Measurements from ENCODE around the gene CMC1.

The CMC1 gene

GRCh38 chr3:28215407-28215806 is 26.0 kb upstream of the CMC1 start:
- DNase-seq = no peak
- Histone ChIP-seq H3K4me1 (ENCODE audit: control insufficient read depth, insufficient read depth, low read length, poor library complexity, severe bottlenecking) (peaks cover 4% of the 10 kb centered on the region), H3K4me3 (ENCODE audit: insufficient read depth, low read depth, low read length, poor library complexity, severe bottlenecking) (no peak overlapping the region), H3K9me3 (ENCODE audit: control insufficient read depth, low read length) (no peaks in the 10 kb centered on the region), H3K27me3 (replicated peaks; ENCODE audit: control insufficient read depth, insufficient read depth, low read length, poor library complexity, severe bottlenecking) (no peaks in the 10 kb centered on the region), H3K27ac (ENCODE audit: insufficient read depth, low read length, poor library complexity, severe bottlenecking) (no peak overlapping the region), H3K36me3 (ENCODE audit: control insufficient read depth, insufficient read depth, low read length) (no peaks in the 10 kb centered on the region)

GRCh38 chr3:28218071-28218916 is 23.1 kb upstream of the CMC1 start:
- no peaks in the 10 kb centered on the region for H3K36me3 ChIP-seq (ENCODE audit: control insufficient read depth, insufficient read depth, low read length)
- H3K9me3 ChIP-seq (ENCODE audit: control insufficient read depth, low read length) = no peaks in the 10 kb centered on the region
- H3K4me3 ChIP-seq (ENCODE audit: insufficient read depth, low read depth, low read length, poor library complexity, severe bottlenecking) = no peak overlapping the region
- H3K27ac ChIP-seq (ENCODE audit: insufficient read depth, low read length, poor library complexity, severe bottlenecking) = no peak overlapping the region
- DNase-seq = no peak
- H3K4me1 ChIP-seq (ENCODE audit: control insufficient read depth, insufficient read depth, low read length, poor library complexity, severe bottlenecking) = no peaks in the 10 kb centered on the region
- H3K27me3 ChIP-seq (replicated peaks; ENCODE audit: control insufficient read depth, insufficient read depth, low read length, poor library complexity, severe bottlenecking) = no peaks in the 10 kb centered on the region

- H3K36me3 ChIP-seq (ENCODE audit: control insufficient read depth, insufficient read depth, low read length) = no peaks in the 10 kb centered on the region
- no peaks in the 10 kb centered on the region for H3K9me3 ChIP-seq (ENCODE audit: control insufficient read depth, low read length)
- no peaks in the 10 kb centered on the region for H3K4me1 ChIP-seq (ENCODE audit: control insufficient read depth, insufficient read depth, low read length, poor library complexity, severe bottlenecking)
- no peak overlapping the region for H3K27ac ChIP-seq (ENCODE audit: insufficient read depth, low read length, poor library complexity, severe bottlenecking)
- no peaks in the 10 kb centered on the region for H3K27me3 ChIP-seq (replicated peaks; ENCODE audit: control insufficient read depth, insufficient read depth, low read length, poor library complexity, severe bottlenecking)
- no peak overlapping the region for H3K4me3 ChIP-seq (ENCODE audit: insufficient read depth, low read depth, low read length, poor library complexity, severe bottlenecking)
- no peak for DNase-seq
Observed at GRCh38 chr3:28218917-28219198, 22.6 kb upstream of the CMC1 start.

- no peak overlapping the region for H3K4me3 ChIP-seq (ENCODE audit: insufficient read depth, low read depth, low read length, poor library complexity, severe bottlenecking)
- H3K9me3 ChIP-seq (ENCODE audit: control insufficient read depth, low read length) = no peaks in the 10 kb centered on the region
- no peaks in the 10 kb centered on the region for H3K36me3 ChIP-seq (ENCODE audit: control insufficient read depth, insufficient read depth, low read length)
- no peak for DNase-seq
- H3K27ac ChIP-seq (ENCODE audit: insufficient read depth, low read length, poor library complexity, severe bottlenecking) = no peak overlapping the region
- H3K27me3 ChIP-seq (replicated peaks; ENCODE audit: control insufficient read depth, insufficient read depth, low read length, poor library complexity, severe bottlenecking) = no peaks in the 10 kb centered on the region
- H3K4me1 ChIP-seq (ENCODE audit: control insufficient read depth, insufficient read depth, low read length, poor library complexity, severe bottlenecking) = no peaks in the 10 kb centered on the region
Observed at GRCh38 chr3:28224430-28224829, 17.0 kb upstream of the CMC1 start.

GRCh38 chr3:28226020-28226419 is 15.4 kb upstream of the CMC1 start:
- H3K36me3 ChIP-seq (ENCODE audit: control insufficient read depth, insufficient read depth, low read length) = no peaks in the 10 kb centered on the region
- no peak overlapping the region for H3K27ac ChIP-seq (ENCODE audit: insufficient read depth, low read length, poor library complexity, severe bottlenecking)
- no peak for DNase-seq
- no peaks in the 10 kb centered on the region for H3K9me3 ChIP-seq (ENCODE audit: control insufficient read depth, low read length)
- no peak overlapping the region for H3K4me3 ChIP-seq (ENCODE audit: insufficient read depth, low read depth, low read length, poor library complexity, severe bottlenecking)
- no peaks in the 10 kb centered on the region for H3K27me3 ChIP-seq (replicated peaks; ENCODE audit: control insufficient read depth, insufficient read depth, low read length, poor library complexity, severe bottlenecking)
- H3K4me1 ChIP-seq (ENCODE audit: control insufficient read depth, insufficient read depth, low read length, poor library complexity, severe bottlenecking) = no peaks in the 10 kb centered on the region

DNA sequence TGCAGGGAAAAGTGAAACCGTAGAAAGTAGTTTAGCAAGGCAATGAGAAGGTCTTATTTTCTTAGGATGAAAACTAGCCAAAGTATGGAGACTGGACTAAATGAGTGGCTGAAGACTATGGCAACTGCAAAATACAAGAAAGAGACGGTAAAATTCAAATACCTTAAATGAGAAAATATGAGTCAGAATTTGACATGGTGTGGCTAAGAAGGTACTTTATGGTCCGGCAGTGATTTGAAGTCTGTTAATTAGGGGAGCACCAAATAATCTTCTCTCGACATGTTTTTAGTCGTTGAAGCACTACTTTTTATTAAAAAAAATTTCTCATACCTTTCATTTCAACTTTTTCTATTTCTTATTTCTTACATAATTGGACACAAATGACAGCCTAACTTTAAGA is 12.8 kb upstream of the CMC1 start:
- Histone ChIP-seq H3K27ac (ENCODE audit: insufficient read depth, low read length, poor library complexity, severe bottlenecking) (no peak overlapping the region), H3K4me1 (ENCODE audit: control insufficient read depth, insufficient read depth, low read length, poor library complexity, severe bottlenecking) (no peaks in the 10 kb centered on the region), H3K27me3 (replicated peaks; ENCODE audit: control insufficient read depth, insufficient read depth, low read length, poor library complexity, severe bottlenecking) (no peaks in the 10 kb centered on the region), H3K36me3 (ENCODE audit: control insufficient read depth, insufficient read depth, low read length) (no peaks in the 10 kb centered on the region), H3K9me3 (ENCODE audit: control insufficient read depth, low read length) (no peaks in the 10 kb centered on the region), H3K4me3 (ENCODE audit: insufficient read depth, low read depth, low read length, poor library complexity, severe bottlenecking) (no peak overlapping the region)
- DNase-seq = no peak

- no peaks in the 10 kb centered on the region for H3K27me3 ChIP-seq (replicated peaks; ENCODE audit: control insufficient read depth, insufficient read depth, low read length, poor library complexity, severe bottlenecking)
- no peaks in the 10 kb centered on the region for H3K36me3 ChIP-seq (ENCODE audit: control insufficient read depth, insufficient read depth, low read length)
- H3K4me1 ChIP-seq (ENCODE audit: control insufficient read depth, insufficient read depth, low read length, poor library complexity, severe bottlenecking) = no peaks in the 10 kb centered on the region
- H3K9me3 ChIP-seq (ENCODE audit: control insufficient read depth, low read length) = no peaks in the 10 kb centered on the region
- H3K27ac ChIP-seq (ENCODE audit: insufficient read depth, low read length, poor library complexity, severe bottlenecking) = no peak overlapping the region
- no peak for DNase-seq
- no peak overlapping the region for H3K4me3 ChIP-seq (ENCODE audit: insufficient read depth, low read depth, low read length, poor library complexity, severe bottlenecking)
Observed at GRCh38 chr3:28232659-28233058, 8.8 kb upstream of the CMC1 start.

DNA sequence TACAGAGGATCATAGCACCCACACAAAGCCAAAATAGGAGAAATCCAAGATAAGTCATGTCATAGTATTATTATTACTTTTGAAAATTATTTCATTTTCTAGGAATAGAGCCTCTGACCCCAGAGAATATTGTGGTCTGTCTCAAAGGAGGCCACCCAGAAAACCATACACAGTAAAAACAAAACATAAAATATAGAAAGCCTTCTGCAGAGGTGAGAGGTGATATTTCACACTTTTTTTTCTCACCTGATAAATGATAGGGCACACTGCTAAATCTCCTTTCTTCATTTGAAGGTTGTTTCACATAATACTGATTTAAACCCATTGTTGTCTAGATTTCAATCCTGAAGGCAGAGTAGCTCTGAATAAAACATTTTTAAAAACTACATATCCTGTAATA is 7.0 kb upstream of the CMC1 start:
- H3K9me3 ChIP-seq (ENCODE audit: control insufficient read depth, low read length) = no peaks in the 10 kb centered on the region

DNA sequence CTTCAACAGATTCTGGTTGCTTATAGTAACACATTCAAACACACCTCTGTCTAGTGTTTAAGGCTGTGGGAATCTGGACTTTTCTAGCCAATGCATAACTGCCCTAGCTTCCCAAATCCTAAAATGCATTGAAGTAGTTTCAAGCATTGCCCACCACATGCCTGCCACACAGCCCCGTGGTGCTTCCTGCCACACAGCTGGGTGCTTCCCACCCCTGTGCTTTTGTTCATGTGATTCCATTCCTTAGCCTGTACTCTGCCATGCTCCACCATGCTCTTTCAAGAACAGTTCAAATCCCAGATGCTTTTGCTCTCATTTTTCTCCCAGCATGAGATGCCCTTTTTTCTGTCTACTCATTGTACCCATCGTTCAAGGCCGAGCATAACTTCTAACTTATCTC is 2.3 kb upstream of the CMC1 start:
- H3K27ac ChIP-seq (ENCODE audit: insufficient read depth, low read length, poor library complexity, severe bottlenecking) = no peak overlapping the region
- no peaks in the 10 kb centered on the region for H3K36me3 ChIP-seq (ENCODE audit: control insufficient read depth, insufficient read depth, low read length)
- DNase-seq = no peak
- H3K4me3 ChIP-seq (ENCODE audit: insufficient read depth, low read depth, low read length, poor library complexity, severe bottlenecking) = no peak overlapping the region
- no peaks in the 10 kb centered on the region for H3K9me3 ChIP-seq (ENCODE audit: control insufficient read depth, low read length)
- no peaks in the 10 kb centered on the region for H3K27me3 ChIP-seq (replicated peaks; ENCODE audit: control insufficient read depth, insufficient read depth, low read length, poor library complexity, severe bottlenecking)
- peaks cover 7% of the 10 kb centered on the region for H3K4me1 ChIP-seq (ENCODE audit: control insufficient read depth, insufficient read depth, low read length, poor library complexity, severe bottlenecking)

More for the DNA sequence above, 7.0 kb upstream of the CMC1 start:
- no peaks in the 10 kb centered on the region for H3K36me3 ChIP-seq (ENCODE audit: control insufficient read depth, insufficient read depth, low read length)
- no peak overlapping the region for H3K4me3 ChIP-seq (ENCODE audit: insufficient read depth, low read depth, low read length, poor library complexity, severe bottlenecking)
- H3K27me3 ChIP-seq (replicated peaks; ENCODE audit: control insufficient read depth, insufficient read depth, low read length, poor library complexity, severe bottlenecking) = no peaks in the 10 kb centered on the region
- H3K4me1 ChIP-seq (ENCODE audit: control insufficient read depth, insufficient read depth, low read length, poor library complexity, severe bottlenecking) = no peaks in the 10 kb centered on the region
- no peak for DNase-seq
- no peak overlapping the region for H3K27ac ChIP-seq (ENCODE audit: insufficient read depth, low read length, poor library complexity, severe bottlenecking)

DNA sequence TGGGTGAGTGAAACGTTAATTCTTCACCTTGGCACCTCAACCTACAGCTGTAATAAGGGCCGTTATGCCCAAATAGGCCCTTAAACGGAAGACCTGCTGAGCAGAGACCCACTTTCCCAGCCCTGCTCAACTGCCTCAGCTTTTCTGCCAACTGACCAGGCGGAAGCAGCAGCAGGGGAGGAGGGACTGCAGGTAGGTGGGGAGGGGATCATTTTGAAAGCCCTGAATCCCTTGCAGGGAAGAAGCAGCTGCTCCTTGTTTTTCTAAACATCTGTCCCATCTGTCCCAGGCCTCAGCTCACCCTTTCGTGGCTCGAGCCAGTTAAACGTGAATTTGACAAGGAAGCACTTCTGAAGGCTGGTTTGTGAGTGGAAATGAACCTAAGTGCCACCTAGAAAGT is 978 bp upstream of the CMC1 start:
- Histone ChIP-seq H3K27me3 (replicated peaks; ENCODE audit: control insufficient read depth, insufficient read depth, low read length, poor library complexity, severe bottlenecking) (no peaks in the 10 kb centered on the region), H3K4me1 (ENCODE audit: control insufficient read depth, insufficient read depth, low read length, poor library complexity, severe bottlenecking) (peaks cover 7% of the 10 kb centered on the region), H3K36me3 (ENCODE audit: control insufficient read depth, insufficient read depth, low read length) (no peaks in the 10 kb centered on the region), H3K27ac (ENCODE audit: insufficient read depth, low read length, poor library complexity, severe bottlenecking) (no peak overlapping the region), H3K9me3 (ENCODE audit: control insufficient read depth, low read length) (no peaks in the 10 kb centered on the region), H3K4me3 (ENCODE audit: insufficient read depth, low read depth, low read length, poor library complexity, severe bottlenecking) (peak overlapping the region; percentile 87)
- no peak for DNase-seq
